B cell (primary cell): ENCODE data around the gene SLC23A2. TPM values are rescaled to one million over a fixed set of nuclear protein-coding genes. Genes with fewer than 3 reads are reported as not detected.

Source experiments
- ATAC-seq: fragments of 200-7000 bp; cut with Tn5 transposase; one replicate; pipeline ENCODE4 v1.10.0; 2021; ENCODE audit warnings: low read depth, mild to moderate bottlenecking, moderate number of reproducible peaks, moderate library complexity
- CTCF ChIA-PET: fragments of 350-600 bp; sonication (Branson Sonifier 250); formaldehyde crosslinking; loops from one replicate; lab custom pipeline; 2021; ENCODE audit warnings: antibody characterized with exemption, inconsistent platforms; lab: Charles Lee
- POLR2A ChIA-PET: fragments of 350-600 bp; sonication (Branson Sonifier 250); formaldehyde crosslinking; loops from one replicate; lab custom pipeline; 2021; ENCODE audit warnings: antibody characterized with exemption; lab: Charles Lee
- DNase-seq: peaks from one replicate; pipeline ENCODE4 v3.0.0; 2013
- H2AFZ ChIP-seq: 2 replicates; pipeline ENCODE4 v1.6.1; 2012; ENCODE audit warnings: mild to moderate bottlenecking, low read depth, low read length; ENCODE audit not compliant: insufficient read depth, poor library complexity, severe bottlenecking
- H3K27ac ChIP-seq, 2 donors: 1 replicate in 1 of 2; 2 replicates in 1 of 2; pipeline ENCODE4 v1.5.1; 2012 to 2013; ENCODE audit warnings: low read length in 2 of 2, mild to moderate bottlenecking in 2 of 2, moderate library complexity in 1 of 2
- H3K27me3 ChIP-seq, 4 experiments: fragments of 200-600 bp in 1 of 4; sonication (generic) in 1 of 4; replicated peaks in 1 of 4; 1 replicate in 2 of 4; 2 replicates in 2 of 4; pipeline versions ENCODE4 v1.6.1 to v1.7.0; 2013 to 2016; ENCODE audit warnings: low read length in 3 of 4, mild to moderate bottlenecking in 2 of 4, mixed read lengths in 1 of 4, moderate library complexity in 1 of 4; ENCODE audit not compliant: insufficient read depth in 4 of 4, control insufficient read depth in 3 of 4; ENCODE audit errors: control extremely low read depth in 1 of 4
- H3K36me3 ChIP-seq, 2 experiments: replicated peaks in 1 of 2; 1 replicate in 1 of 2; 2 replicates in 1 of 2; pipeline versions ENCODE4 v1.6.1 to v1.7.1; 2013; ENCODE audit warnings: low read length in 1 of 2; ENCODE audit not compliant: insufficient read depth in 2 of 2, control insufficient read depth in 1 of 2; ENCODE audit errors: control extremely low read depth in 1 of 2, extremely low read depth in 1 of 2
- H3K4me1 ChIP-seq, 2 donors: fragments of 200-600 bp in 1 of 2; sonication (generic) in 1 of 2; 1 replicate in 1 of 2; 2 replicates in 1 of 2; pipeline versions ENCODE4 v1.5.1 to v1.6.1; 2013 to 2017; ENCODE audit warnings: low read length in 2 of 2; ENCODE audit not compliant: control insufficient read depth in 2 of 2, insufficient read depth in 2 of 2
- H3K4me2 ChIP-seq: replicated peaks from 2 replicates; pipeline ENCODE3; 2012; ENCODE audit warnings: mild to moderate bottlenecking, low read depth, low read length; ENCODE audit not compliant: poor library complexity, severe bottlenecking
- H3K4me3 ChIP-seq, 5 experiments: fragments of 200-600 bp in 1 of 5; sonication (generic) in 1 of 5; 1 replicate in 3 of 5; 2 replicates in 2 of 5; pipeline versions ENCODE4 v1.5.1 to v1.7.0; 2011 to 2016; ENCODE audit warnings: low read length in 4 of 5, mild to moderate bottlenecking in 4 of 5, low read depth in 2 of 5, control low read depth in 1 of 5, moderate library complexity in 1 of 5; ENCODE audit not compliant: insufficient read depth in 1 of 5; ENCODE audit errors: control extremely low read depth in 1 of 5, extremely low read depth in 1 of 5
- H3K79me2 ChIP-seq: fragments of 200-600 bp; sonication (generic); one replicate; pipeline ENCODE4 v1.6.0; 2016; ENCODE audit warnings: low read length; ENCODE audit not compliant: control insufficient read depth, insufficient read depth
- H3K9ac ChIP-seq: fragments of 200-600 bp; sonication (generic); 2 replicates; pipeline ENCODE4 v1.6.1; 2017; ENCODE audit warnings: mild to moderate bottlenecking, low read length, moderate library complexity
- H3K9me3 ChIP-seq, 3 donors: one replicate each; pipeline versions ENCODE4 v1.6.1 to v1.7.1; 2013; ENCODE audit warnings: low read length in 2 of 3; ENCODE audit not compliant: control insufficient read depth in 2 of 3, insufficient read depth in 1 of 3; ENCODE audit errors: control extremely low read depth in 1 of 3
- H4K20me1 ChIP-seq: 2 replicates; pipeline ENCODE4 v1.6.0; 2012; ENCODE audit warnings: mild to moderate bottlenecking, low read length; ENCODE audit not compliant: insufficient read depth, control insufficient read depth, poor library complexity, severe bottlenecking
- H3K27ac Mint-ChIP-seq: one replicate; pipeline ENCODE4 v1.8.0; 2021; ENCODE audit warnings: mixed read lengths
- H3K27me3 Mint-ChIP-seq: one replicate; pipeline ENCODE4 v1.8.0; 2021; ENCODE audit warnings: mixed read lengths
- H3K4me1 Mint-ChIP-seq: one replicate; pipeline ENCODE4 v1.8.0; 2021; ENCODE audit warnings: mixed read lengths
- H3K4me3 Mint-ChIP-seq: one replicate; pipeline ENCODE4 v1.8.0; 2021; ENCODE audit warnings: mixed read lengths
- H3K9me3 Mint-ChIP-seq: one replicate; pipeline ENCODE4 v1.8.0; 2022; ENCODE audit warnings: mixed read lengths; ENCODE audit not compliant: insufficient read depth
- EZH2 ChIP-seq: IDR thresholded peaks from 2 replicates; pipeline ENCODE4 v1.6.1; 2012; ENCODE audit warnings: borderline replicate concordance, low read depth, mild to moderate bottlenecking, moderate library complexity, low read length; ENCODE audit not compliant: insufficient read depth, poor library complexity, severe bottlenecking
- WGBS: methylation state at CpG from one replicate; pipeline ENCODE4 v1.1.5; 2013; ENCODE audit warnings: missing lambda C conversion rate; ENCODE audit not compliant: insufficient coverage; 5-methylcytosine and 5-hydroxymethylcytosine counted together
- intact Hi-C: fragments of 100-400 bp; cut with micrococcal nuclease; formaldehyde crosslinking; loops from one replicate; pipeline ENCODE4 v1.10.0; 2022
- polyA plus RNA-seq: library from polyadenylated mRNA; depleted of rRNA; stranded (reverse); fragments of >200 nt; gene quantifications from 2 replicates; pipeline ENCODE4 v1.2.3, GENCODE V29; 2012
- total RNA-seq, 2 donors: library from RNA; stranded (reverse); fragments of 120-200 nt in 1 of 2; gene quantifications; 1 replicate in 1 of 2; 2 replicates in 1 of 2; pipeline versions ENCODE4 v1.2.3 to v1.2.4, GENCODE V29; 2013 to 2022
- TF ChIP-seq, protein P1 (sequence below): fragments of 200-600 bp; IDR thresholded peaks from one replicate; pipeline ENCODE4 v1.8.0; 2022; ENCODE audit warnings: antibody characterized with exemption, mild to moderate bottlenecking

SLC23A2 gene
- total and polyA plus RNA-seq, 2 donors (not counting 1 experiment from before 2014, with no cell fraction given) = 23.6 to 70.7 TPM

DNA sequence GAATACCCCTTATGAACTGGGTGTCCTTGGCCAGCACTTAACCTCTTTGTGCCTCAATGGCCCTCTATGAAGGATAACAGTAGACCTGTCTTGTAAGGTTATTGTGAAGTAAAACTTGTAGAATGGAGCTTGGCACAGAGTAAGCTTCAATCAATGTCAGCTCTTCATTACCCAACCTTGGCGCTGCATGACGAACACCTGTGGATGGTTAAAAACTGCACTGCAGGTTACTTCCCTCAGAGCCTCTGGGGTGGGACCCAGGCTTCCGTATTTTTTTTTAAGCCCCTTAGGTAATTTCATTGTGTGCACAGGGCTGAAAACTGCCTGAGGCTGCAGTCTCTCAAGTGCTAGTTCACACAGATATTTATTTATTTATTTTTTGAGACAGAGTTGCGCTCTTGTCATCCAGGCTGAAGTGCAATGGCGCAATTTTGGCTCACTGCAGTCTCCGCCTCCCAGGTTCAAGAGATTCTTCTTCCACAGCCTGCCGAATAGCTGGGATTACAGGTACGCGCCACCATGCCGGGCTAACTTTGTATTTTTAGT lies 42.8 kb upstream of the SLC23A2 start:
- no peak overlapping the region for H3K9ac ChIP-seq
- H3K4me1 ChIP-seq = peaks cover 7 to 9% of the 10 kb centered on the region in 2 donors
- intact Hi-C loops = loop anchor here (10.0 kb wide), 1 partner anchor 449 kb away; no protein-coding TSS in a partner anchor
- no peak for TF ChIP-seq EZH2
- TF ChIP-seq, protein P1, sequence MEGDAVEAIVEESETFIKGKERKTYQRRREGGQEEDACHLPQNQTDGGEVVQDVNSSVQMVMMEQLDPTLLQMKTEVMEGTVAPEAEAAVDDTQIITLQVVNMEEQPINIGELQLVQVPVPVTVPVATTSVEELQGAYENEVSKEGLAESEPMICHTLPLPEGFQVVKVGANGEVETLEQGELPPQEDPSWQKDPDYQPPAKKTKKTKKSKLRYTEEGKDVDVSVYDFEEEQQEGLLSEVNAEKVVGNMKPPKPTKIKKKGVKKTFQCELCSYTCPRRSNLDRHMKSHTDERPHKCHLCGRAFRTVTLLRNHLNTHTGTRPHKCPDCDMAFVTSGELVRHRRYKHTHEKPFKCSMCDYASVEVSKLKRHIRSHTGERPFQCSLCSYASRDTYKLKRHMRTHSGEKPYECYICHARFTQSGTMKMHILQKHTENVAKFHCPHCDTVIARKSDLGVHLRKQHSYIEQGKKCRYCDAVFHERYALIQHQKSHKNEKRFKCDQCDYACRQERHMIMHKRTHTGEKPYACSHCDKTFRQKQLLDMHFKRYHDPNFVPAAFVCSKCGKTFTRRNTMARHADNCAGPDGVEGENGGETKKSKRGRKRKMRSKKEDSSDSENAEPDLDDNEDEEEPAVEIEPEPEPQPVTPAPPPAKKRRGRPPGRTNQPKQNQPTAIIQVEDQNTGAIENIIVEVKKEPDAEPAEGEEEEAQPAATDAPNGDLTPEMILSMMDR = no peak
- H3K27ac ChIP-seq = no peak overlapping the region
- H3K4me3 ChIP-seq = no peak overlapping the region
- 94% methylated on average over 7 of the region's 10 CpGs for WGBS
- Mint-ChIP-seq H3K4me1 (peaks cover 34% of the 10 kb centered on the region), H3K27ac (no peak overlapping the region), H3K4me3 (no peak overlapping the region), H3K27me3 (no peaks in the 10 kb centered on the region), H3K9me3 (no peaks in the 10 kb centered on the region)
- no peaks in the 10 kb centered on the region for H4K20me1 ChIP-seq
- no peaks in the 10 kb centered on the region for H3K27me3 ChIP-seq
- H3K9me3 ChIP-seq = no peaks in the 10 kb centered on the region
- CTCF ChIA-PET = no interaction called here
- H3K36me3 ChIP-seq = no peaks in the 10 kb centered on the region
- no peak overlapping the region for H2AFZ ChIP-seq
- no peaks in the 10 kb centered on the region for H3K79me2 ChIP-seq
- POLR2A ChIA-PET = no interaction called here
- no peak overlapping the region for H3K4me2 ChIP-seq
- no peak for ATAC-seq
- no peak for DNase-seq

DNA sequence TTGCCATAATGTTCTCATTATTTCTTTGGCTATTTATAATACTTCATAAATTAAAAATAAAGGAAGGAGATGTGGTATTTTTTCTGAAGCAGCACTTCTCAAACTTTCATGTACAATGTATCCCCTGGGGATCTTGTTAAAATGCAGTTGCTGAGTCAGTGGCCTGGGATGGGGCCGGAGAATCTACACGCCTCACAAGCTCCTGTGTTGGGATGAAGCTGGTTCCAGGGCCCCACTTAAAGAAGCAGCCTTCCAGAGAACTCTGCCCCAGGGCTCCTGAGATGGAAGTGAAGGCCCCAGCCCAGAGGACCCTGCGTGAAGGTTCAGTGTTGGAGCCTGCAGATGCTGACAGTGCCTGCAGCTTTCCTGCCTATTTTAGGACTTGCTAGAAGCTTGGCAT lies 40.1 kb upstream of the SLC23A2 start:
- Histone ChIP-seq H3K79me2 (no peaks in the 10 kb centered on the region), H3K27ac (no peak overlapping the region), H3K4me3 (no peak overlapping the region), H3K9me3 (no peaks in the 10 kb centered on the region), H2AFZ (no peak overlapping the region), H3K9ac (no peak overlapping the region), H3K4me2 (no peak overlapping the region), H3K36me3 (no peaks in the 10 kb centered on the region), H3K4me1 (no peaks in the 10 kb centered on the region), H3K27me3 (no peaks in the 10 kb centered on the region), H4K20me1 (no peaks in the 10 kb centered on the region)
- no peak overlapping the region for H3K4me3 Mint-ChIP-seq
- TF ChIP-seq EZH2 = no peak
- TF ChIP-seq, protein P1 = no peak
- no peak for DNase-seq
- WGBS = 41% methylated on average over 3 of the region's 3 CpGs
- no peak overlapping the region for H3K27ac Mint-ChIP-seq
- peaks cover 18% of the 10 kb centered on the region for H3K4me1 Mint-ChIP-seq
- intact Hi-C loops = loop anchor here (10.0 kb wide), 1 partner anchor 447 kb away; no protein-coding TSS in a partner anchor
- no peaks in the 10 kb centered on the region for H3K27me3 Mint-ChIP-seq
- ChIA-PET CTCF (interaction anchor here (0.7 to 0.9 kb wide), 2 partner anchors 59 to 153 kb away, joined by 3 to 4 read pairs; no protein-coding TSS in a partner anchor), POLR2A (no interaction called here)
- ATAC-seq = peak; percentile 24
- H3K9me3 Mint-ChIP-seq = no peaks in the 10 kb centered on the region
